Stimulated activated CD8-positive, alpha-beta memory T cell treated with anti-CD3 and anti-CD28 coated beads, Interleukin-7, amount 100 ng/mL, for 1 hour (primary cell): Measurements from ENCODE around the gene PITPNC1.
"Not testable (repeated sequence)": the region's sequence is repeated elsewhere in the genome, so short reads cannot be mapped to it uniquely, and the experiment has no call there.

ENCODE experiments used
- DNase-seq, 2 donors: peaks; one replicate each; pipeline ENCODE4 v3.0.0-alpha.2; 2020; ENCODE audit warnings: low read depth in 2 of 2

Gene PITPNC1

DNA sequence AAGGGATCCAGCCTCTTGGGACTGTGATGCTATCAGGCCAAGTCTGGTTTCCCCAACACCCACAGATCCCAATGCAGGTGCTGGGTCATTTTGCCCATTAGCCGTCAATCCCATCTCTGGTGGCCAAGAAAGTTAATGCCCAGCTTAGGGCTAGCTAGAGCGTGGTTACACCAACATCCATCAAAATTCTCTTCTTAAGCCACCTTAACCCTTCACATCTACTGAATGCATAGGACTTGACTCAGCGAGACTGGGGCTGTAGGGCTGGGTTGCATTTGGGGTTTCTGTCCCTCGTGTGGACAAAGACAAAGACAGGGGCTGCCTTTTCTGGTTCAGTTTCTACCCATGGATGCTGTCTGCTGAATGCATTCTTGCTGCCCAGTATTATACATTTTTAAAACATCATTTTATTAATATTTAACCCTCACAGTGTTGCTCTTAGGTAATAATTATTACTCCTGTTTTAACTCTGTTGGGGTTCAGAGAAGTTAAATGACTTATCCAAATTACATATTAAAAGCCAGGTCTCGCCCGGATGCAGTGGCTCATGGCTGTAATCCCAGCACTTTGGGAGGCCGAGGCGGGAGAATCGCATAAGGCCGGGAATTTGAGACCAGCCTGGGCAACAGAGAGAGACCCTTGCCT lies 199.5 kb downstream of the PITPNC1 start:
- DNase-seq = no peak

GRCh38 chr17:67577429-67578141 lies 200.5 kb downstream of the PITPNC1 start:
- DNase-seq = no peak

DNA sequence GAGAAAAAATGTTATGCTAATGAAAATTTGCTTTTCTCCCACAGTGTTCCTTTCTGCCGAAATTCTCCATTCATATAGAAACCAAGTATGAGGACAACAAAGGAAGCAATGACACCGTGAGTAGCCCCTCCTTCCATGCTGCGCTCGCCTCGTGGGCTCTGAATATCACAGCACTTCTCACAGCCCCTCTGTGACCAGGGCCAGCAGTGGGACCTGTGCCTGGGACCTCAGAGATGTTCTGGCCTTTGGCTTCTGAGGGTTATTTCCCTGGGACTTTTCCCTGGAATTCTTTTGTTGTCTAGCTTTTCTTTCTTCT lies 201.0 kb downstream of the PITPNC1 start:
- no peak for DNase-seq

DNA sequence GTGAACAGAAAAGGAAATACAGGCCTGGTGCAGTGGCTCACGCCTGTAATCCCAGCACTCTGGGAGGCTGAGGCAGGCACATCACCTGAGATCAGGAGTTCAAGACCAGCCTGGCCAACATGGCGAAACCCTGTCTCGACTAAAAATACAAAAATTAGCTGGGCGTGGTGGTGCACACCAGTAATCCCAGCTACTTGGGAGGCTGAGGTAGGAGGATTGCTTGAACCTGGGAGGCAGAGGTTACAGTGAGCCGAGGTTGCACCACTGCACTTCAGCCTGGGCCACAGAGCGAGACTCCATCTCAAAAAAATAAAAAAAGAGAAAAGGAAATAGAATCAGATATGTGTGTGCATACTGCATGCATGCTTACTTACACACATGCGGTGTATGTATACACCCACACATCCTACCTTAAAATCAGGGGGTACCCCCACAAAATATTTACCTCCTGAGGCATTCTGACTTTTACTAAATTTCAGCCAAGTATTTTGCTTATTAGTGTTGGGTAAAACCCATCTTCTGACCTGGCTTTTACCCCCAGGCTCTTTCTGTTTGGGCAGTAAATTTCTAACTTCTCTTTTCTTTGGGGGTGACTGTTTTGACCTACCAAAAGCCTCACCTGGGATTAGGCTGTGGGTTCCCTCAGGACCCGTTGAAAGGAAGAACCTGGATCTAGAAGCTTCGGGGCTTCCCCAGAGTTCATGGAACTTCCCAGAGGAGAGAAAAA lies 201.8 kb downstream of the PITPNC1 start:
- DNase-seq = not testable (repeated sequence)

GRCh38 chr17:67582673-67583081 lies 205.6 kb downstream of the PITPNC1 start:
- no peak for DNase-seq

DNA sequence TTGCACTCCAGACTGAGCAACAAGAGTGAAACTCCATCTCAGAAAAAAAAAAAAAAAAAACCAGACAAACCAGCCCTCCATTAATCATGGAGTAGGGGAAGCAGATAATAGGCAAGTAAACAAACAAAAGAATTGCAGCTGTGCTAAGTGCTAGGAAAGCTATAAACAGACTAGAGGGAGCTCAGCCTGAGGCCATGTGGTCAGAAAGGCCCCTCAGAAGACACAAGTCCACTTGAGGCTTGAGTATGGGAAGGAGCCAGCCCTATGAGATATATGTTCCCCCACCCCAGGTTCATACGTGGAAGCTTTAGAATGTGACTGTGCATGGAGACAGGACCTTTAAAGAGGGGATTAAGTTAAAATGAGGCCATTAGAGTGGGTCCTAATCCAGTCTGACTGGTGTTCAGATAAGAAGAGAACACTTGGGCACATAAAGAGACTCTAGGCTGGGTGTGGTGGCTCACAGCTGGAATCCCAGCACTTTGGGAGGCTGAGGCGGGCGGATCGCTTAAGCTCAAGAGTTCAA lies 208.1 kb downstream of the PITPNC1 start:
- no peak for DNase-seq

DNA sequence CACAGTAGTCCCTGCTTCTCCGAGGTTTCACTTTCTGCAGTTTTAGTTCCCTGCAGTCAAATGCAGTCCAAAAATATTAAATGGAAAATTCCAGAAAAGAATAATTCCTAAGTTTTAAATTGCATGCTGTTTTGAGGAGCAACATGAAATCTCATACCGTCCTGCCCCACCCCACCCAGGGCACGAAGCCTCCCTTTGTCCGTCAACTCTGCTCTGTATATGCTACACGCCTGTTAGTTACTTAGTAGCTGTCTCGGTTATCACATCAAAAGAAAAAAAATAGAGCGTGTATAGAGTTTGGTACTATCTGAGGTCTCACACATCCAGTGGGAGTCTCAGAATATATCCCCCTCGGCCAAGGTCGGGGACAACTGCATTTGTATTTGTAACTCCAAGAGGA lies 211.2 kb downstream of the PITPNC1 start:
- DNase-seq = no peak

DNA sequence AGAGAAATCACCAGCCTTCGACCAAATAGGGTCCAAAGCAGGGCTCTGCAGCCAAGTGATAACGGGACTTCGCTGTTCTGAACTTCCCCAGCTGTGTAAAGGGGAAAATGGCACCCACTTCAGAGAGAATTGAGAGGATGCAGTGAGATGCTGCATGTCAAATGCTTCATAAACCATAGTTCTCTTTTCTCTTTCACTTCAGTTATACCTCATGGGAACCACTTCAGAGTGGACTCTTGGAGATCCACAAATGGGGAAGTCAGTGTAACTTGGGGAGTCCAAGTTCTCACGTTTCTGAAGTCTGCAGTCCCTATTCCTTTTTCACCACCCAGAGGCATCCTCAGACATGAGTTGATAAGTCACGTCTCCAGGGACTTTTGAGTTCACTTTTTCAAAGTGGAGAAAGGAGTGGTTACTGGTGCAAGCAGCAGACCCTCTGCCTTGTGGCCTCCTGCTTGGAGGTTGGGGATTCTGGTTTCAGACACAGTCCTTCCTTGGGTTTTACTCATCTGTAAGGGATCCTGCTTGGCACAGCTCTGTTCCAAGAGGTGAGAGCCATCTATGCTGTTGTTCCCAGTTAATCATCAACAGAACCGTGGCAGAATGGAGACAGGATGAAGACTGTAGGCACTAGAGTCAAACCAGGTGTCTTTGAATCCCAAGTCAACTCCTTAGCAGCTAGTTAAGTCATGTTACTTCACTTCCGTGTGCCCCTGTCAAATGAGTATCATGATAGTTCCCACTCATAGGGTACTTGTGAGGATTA lies 217.2 kb downstream of the PITPNC1 start:
- DNase-seq = no peak

DNA sequence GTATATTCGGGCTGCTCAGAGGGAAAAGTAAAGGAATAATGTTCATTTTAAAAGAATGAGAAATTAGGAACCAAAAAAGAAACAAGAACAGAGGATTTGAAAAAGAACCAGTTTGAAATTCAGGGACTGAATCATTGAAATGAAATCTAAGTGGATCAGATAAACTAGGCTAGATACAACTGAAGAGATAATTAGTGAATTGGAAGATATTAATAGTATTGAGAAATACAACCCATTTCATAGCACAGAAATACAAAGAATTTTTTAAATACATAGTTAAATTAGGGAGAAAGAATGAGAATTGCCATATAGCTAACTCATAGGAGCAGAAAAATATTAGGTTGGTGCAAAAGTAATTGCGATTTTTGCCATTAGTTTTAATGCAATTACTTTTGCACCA lies 223.3 kb downstream of the PITPNC1 start:
- no peak for DNase-seq

DNA sequence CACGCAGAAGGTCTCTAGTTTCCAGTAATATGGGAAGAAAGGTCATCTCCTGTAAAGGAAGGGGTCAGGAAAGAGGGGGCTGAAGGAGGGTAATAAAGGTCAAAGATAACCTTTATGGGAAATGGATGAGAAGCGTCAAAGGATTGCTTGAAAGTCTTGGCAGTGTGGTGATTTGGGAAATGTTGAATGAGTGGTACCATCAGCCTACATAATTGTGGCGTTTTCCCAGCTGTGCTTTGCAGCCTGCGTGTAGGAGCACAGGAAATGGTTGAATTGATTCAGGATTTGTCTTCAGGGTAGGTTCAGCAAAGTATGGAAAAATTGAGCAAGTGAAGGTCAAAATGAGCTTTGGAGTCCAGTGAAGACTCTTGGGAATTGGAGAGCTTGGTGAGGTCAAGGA lies 224.8 kb downstream of the PITPNC1 start:
- no peak for DNase-seq

DNA sequence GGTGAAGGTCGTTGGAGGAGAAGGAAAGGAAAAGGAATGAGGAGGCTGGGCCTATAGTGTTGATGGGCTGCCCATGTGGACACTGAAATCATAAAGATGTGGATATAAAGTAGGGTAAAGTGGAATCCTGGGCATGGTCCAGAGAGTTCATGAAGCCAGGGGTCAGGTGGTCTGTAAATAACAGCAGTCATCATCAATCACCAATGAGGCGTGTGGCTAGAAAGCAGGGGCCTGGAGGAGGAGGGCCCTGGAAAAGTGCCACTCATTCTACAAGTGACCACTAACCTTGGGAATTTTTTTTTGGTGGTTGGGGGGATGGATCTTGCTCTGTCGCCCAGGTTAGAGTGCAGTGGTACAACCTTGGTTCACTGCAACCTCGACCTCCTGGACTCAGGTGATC lies 225.4 kb downstream of the PITPNC1 start:
- DNase-seq = no peak

- DNase-seq = no peak
These were observed 225.9 kb downstream of the PITPNC1 start for GRCh38 chr17:67602974-67603373.

- no peak for DNase-seq
These were observed 228.3 kb downstream of the PITPNC1 start for GRCh38 chr17:67605256-67605912.

GRCh38 chr17:67606471-67606870 lies 229.4 kb downstream of the PITPNC1 start:
- no peak for DNase-seq

DNA sequence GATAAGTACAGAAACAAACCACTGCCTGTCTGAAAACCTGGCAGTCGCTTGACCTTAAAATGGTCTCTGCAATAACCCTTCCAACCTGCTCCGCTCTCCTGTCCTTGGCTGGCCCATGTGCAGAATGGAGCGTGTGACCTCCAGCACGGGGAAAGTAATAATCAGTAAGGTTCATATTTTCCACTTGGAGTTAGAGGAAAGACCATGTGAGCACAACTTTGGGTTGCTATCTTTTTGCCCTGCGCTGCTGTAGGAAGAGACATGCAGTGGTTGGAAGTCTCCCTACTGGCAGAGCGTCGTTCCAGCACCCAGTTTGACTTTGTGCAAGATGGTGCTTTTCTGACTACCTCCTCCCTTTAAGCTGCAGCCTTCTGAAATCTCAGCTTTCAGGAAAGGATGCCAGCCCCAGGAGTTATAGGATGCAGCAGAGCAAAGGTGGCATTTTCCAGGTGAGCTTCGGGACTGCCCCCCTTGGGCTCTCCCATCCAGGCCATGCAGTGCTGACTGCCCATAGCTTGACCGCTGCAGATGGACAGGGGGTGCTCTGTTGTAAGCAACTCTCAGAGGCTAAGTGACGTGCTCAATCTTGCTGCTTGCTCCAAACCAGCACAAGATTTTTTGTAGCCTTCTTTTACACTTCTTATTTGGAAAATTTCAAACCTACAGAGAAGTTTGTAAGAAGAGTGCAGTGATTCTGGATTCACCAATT lies 230.0 kb downstream of the PITPNC1 start:
- DNase-seq = no peak

DNA sequence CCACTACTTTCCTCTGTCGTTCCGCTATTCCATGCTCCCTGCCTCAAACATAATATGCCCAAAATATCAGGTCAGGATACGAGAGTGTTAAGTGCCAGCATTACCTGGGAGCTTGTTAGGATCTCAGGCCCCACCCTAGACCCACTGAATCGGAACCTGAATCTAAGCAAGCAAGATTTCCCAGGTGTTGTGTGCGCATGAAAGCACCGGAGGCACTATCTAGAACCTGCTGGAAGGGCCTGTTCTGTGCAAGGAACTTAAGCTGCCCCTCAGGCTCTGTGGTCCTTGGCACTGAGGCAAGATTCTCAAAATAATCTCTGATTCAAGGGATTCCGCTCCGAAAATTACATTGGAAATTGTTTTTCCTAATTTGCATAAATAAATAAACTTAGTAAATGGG lies 233.0 kb downstream of the PITPNC1 start:
- DNase-seq = no peak

- DNase-seq = no peak
These were observed 236.9 kb downstream of the PITPNC1 start for GRCh38 chr17:67613961-67614360.

- no peak for DNase-seq
These were observed 238.0 kb downstream of the PITPNC1 start for GRCh38 chr17:67615011-67615561.

DNA sequence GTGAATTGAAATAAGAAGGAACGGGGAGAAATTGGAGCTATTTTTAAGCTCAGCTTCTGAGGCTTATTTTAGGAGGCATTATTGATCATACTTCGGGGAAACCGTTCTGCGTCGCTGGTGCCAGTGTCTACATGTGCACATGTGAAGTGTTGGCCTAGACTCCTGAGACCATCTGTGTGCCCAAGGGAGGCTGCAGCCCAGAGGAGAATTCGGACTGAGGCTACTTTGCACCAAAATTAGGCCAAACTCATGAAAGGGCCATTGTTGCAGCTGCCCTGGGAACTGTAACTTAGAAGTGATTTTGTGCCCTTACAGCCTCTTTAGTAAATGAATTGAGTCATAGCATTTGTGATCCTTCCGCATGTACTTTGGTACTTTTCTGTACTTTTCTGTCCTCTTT lies 238.7 kb downstream of the PITPNC1 start:
- DNase-seq = no peak

- no peak for DNase-seq
These were observed 240.3 kb downstream of the PITPNC1 start for GRCh38 chr17:67617304-67617899.
